Pons (tissue), 1 donor: ENCODE results near the gene TFDP1.
A peak's percentile ranks its signal among the peaks of the same experiment; 100 is the strongest.

Experiments
- DNase-seq: peaks from one replicate; pipeline ENCODE4 v3.0.0-alpha.2; 2016; ENCODE audit warnings: low spot score

Gene TFDP1

DNA sequence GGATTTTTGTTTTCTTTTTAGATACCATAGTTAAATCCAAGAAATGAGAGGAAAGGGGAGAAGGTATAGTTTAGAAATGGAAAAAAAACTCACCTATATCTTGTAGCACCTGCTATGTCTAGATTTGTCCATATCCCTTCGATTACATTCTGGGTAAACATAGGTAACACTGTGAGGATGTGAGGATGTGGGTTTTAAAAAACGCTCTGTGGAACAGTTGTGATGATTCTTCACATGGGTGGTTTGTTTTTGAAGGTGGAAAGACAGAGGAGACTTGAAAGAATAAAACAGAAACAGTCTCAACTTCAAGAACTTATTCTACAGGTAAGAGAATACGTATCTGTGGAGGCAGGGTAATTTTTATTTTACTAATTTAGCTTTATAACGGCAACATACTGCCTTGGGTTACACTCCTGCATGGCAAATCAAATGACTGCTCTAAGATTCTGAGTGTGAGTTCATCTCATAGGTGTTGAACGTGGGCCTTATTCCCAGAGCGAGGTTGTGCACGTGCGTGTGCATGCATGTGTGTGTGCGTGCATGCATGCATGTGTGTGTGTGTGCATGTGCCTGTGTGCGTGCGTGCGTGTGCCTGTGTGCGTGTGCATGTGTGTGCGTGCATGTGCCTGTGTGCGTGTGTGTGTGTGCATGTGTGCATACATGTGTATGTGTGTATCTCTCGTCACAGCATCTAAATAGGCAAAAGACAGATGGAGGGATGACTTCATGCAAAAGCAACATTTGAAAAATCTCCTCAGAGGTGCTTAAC, 49.9 kb downstream of the TFDP1 start:
- no peak for DNase-seq

DNA sequence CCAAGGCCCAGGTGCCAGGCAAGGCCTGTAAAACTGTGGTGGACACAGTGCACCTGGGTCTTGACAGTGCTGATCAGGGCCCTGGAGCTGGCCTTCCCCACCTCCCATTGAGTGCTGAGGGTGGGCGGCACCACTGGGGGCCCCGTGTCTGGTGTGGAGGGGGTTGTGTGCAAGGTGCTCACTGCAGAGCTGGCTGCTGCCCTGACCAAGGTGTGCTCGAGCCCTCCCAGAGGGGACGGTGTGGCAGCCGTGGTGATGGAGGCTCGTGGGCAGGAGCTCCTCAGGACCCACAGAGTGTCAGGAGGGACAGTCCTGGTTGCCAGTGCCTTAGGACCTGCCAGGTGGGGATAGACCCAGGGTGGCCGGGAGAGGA, 50.5 kb downstream of the TFDP1 start:
- no peak for DNase-seq

DNA sequence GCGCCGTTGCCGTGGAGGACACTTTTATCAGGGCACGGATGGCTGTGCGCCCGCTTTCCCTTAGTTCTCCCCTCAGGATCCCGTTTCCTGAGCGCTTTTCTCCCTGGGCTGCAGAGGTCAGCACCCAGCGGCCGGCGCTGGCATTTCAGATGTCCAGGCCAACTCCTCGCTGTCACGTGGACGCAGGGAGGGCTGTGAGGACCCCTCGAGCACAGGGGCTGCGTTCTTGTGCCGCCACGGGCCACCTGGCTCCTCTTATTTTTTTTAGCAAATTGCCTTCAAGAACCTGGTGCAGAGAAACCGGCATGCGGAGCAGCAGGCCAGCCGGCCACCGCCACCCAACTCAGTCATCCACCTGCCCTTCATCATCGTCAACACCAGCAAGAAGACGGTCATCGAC, 51.2 kb downstream of the TFDP1 start:
- no peak for DNase-seq

DNA sequence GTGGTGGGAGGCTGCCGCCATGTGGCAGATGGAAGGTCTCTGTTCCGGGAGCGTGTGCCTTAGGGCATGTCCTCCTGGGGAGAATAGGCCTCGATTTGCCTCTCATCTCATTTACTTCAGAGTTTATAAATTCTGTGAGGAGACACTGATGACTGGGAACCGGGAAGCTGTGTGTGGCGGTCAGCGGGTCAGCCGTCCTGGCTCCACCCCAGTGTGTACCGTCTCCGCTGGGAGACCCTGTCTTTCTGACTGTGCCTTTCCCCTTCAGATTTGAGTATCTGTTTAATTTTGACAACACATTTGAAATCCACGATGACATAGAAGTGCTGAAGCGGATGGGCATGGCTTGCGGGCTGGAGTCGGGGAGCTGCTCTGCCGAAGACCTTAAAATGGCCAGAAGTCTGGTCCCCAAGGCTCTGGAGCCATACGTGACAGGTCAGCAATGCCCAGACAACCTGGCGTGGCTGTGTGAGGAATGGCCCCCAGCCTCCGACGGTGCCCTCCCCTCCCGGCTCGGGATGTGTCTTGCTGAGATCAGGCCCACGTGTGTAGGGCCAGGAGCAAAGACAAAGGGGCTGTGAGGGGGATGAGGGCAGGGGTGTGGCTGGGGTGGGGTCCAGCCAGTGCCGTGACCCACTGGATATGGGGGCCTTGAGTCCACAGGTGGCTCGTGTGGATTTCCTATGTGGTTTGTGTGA, 51.9 kb downstream of the TFDP1 start:
- DNase-seq = no peak

DNA sequence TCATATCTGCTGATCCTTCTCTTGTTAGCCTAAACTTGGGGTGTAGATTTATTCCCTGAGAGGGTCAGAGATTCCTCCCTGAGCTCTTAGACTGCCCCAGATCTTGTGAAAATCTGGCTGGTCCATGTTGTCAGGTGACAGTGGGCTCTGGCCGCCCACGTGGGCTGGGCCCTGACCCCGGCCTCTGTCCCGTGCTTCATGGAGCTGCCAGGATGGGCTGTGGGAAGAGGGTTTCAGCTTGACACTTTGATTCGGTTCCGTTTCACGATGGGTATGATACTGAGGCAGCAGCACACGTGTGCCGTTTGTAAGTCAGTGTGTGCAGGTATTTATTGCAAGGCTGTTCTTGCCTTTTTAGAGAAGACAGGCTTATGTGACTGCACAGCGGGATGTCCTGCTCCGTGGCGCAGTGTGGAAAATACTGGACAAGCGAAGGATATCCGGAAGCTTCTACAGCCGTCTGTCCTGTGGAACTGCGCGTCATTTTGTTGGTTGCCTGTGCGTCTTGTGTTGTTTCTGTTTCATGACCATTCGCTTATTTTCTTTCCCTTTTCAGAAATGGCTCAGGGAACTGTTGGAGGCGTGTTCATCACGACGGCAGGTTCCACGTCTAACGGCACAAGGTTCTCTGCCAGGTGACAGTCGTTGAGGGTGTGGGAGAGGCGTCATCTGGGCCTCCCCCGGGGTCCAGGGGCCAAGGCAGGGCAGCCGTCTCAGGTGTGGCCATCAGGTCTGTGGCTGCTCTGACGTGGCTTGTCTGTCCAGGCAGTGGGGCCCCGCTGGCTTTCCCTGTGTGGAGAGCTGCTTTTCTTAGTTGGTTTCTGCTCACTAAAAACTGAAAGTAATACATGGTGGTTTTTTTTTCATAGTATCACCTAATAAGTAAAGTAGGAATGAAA, 53.0 kb downstream of the TFDP1 start:
- no peak for DNase-seq

DNA sequence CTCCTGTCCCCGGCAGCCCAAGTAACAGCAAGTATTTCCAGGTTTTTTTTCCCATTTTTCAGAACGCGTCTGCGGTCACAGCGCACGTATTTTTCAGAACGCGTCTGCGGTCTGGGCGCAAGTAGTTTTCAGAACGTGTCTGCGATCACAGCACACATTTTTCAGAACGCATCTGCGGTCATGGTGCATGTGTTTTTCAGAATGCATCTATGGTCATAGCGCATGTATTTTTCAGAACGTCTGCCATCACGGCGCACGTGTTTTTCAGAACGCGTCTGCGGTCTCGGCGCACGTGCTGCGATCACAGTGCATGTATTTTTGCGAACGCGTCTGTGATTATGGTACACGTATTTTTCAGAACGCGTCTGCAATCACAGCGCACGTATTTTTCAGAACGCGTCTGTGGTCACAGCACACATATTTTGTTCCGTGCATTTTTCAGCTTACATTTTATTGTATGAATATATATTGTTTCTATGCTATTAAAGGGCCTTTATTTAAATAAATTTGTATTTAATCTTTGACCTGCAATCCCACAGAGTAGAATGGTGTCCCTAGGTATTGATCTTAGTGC, 53.7 kb downstream of the TFDP1 start:
- DNase-seq = no peak

DNA sequence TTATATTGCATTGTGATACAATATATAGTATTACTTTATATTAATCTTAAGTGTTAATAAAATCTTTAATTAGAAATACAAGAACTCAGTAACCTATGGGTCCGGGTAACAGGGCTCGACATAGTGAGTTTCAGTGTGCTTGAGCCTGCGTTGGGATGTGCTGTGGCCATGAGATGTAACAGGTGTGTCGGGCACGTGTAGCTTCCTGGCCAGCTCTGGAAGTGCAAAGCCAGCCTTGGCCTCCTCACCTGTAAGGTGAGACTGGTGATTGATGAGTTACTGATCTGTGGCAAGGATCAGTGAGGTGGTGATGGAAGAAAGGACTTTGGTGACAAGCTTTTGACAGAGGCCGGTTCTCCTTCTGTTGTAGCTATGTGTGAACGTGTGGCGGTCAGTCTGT, 54.3 kb downstream of the TFDP1 start:
- no peak for DNase-seq

DNA sequence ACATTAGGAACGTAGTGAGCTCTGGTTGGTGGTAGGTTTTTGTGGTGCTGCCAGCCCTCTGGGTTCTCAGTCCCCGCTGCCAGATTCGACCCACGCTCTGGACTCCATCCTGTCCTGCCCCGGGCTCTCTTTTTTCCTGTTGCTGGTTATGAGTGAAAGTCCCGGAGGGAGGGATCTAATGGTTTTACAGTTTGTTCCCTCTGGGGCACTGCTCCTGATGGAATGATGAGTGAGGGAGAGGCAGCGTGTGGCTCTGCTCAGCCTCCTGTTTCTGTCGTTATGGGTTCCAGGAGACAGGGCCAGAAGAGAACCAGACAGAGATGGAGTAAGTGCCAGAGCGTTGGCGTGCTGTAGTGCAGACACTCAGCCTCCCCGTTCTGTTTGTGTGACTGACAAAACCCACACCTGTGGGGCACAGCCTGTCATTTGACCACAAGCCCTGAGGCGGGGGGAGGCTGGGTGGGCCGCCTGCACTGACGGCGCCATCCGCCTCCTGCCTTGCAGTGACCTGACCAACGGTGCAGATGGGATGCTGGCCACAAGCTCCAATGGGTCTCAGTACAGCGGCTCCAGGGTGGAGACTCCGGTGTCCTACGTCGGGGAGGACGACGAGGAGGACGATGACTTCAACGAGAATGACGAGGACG, 55.2 kb downstream of the TFDP1 start:
- DNase-seq = no peak

DNA sequence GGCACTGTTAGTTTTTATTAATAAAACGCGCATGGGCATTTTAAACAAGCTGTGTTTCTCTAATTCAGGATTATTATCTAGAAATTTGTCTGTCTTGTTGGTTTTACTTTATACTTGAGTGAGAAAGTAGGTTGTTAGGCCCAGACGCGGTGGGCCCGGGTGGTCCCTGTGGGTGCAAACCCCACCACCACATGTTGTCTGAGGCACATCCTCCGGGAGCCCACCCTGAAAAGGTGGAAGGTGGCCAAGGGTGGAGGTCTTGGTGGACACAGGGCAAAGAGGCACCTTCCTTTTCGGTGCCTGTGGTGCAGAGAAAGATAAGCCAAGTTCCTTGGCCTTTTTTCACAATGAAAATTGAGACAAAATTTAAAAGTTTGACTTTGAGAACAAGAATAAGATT, 56.9 kb downstream of the TFDP1 start:
- DNase-seq = no peak

DNA sequence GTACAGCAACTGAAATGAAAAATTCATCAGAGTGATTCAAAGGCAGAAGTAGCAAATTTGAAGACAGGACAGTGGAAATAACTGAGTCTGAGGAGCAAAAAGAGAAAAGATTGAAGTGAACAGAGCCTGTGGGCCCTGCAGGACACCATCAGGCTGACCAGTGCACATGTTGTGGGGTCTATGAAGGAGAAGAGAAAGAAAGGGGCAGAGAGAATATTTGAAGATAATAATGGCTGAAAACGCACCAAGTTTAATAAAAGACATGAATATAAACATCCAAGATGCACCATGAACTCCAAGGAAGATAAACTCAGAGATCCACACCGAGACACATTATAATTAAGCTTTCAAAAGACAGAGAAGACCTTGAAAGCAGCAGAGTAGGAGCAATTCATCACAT, 58.0 kb downstream of the TFDP1 start:
- no peak for DNase-seq

DNA sequence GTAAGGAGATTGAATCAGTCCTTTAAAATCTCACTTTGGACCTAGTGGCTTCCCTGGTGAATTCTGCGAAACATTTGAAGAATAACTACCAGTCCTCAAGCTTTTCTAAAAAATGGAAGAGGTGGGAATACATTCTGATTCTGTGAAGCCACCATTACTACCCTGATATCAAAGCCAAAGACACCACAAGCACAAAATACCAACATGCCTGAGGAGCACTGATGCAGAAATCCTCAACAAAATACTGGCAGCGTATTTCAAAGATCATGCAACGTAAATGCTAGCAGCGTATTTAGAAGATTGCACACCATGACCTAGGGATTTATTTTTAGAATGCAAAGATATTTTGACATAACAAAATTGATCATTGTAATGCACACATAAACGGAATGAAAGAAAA, 59.0 kb downstream of the TFDP1 start:
- no peak for DNase-seq

DNA sequence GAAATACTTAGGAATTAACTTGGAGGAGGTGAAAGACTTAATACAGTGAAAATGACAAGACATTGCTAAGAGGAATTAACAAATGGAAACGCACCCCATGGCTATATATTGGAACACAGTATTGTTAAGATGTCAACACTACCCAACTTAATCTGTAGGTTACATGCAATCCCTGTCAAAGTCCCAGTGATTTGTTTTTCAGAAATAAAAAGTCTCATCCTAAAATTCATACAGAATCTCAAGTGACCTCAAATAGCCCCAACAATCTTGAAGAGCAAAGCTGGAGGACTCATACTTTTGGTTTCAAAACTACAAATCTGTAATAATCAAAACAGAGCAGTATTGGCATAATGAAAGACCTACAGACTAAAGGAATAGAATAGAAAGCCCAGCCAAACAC, 60.2 kb downstream of the TFDP1 start:
- no peak for DNase-seq

DNA sequence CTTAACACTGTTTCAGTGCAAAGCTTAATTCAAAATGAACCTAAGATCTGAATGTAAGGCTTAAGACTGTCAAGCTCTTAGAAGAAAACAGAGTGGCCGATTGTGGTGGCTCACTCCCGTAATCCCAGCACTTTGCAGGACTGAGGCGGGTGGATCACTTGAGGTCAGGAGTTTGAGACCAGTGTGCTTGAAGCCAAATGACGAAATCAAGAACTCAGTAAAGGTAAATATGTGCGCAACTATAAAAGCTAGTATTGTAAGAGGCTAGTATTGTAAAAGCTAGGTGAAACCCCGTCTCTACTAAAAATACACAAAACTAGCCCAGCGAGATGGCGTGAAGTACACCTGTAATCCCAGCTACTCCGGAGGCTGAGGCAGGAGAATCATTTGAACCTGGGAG, 60.8 kb downstream of the TFDP1 start:
- no peak for DNase-seq

DNA sequence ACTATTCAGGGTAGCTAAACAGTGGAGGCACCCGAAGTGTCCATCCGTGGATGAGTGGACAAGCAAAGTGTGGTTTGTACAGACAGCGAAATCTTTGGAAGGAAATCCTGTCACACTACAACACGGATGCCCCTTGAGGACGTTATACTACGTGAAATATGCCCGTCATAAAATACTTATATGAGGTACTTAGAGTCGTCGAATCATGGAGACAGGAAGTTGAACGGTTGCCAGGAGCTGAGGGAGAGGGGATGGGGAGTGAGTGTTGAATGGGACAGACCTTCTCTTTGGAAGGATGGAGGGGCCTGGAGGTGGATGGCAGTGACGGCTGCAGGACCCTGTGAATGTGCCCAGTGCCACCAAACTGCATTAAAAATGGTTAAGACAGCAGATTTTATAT, 61.8 kb downstream of the TFDP1 start:
- no peak for DNase-seq

DNA sequence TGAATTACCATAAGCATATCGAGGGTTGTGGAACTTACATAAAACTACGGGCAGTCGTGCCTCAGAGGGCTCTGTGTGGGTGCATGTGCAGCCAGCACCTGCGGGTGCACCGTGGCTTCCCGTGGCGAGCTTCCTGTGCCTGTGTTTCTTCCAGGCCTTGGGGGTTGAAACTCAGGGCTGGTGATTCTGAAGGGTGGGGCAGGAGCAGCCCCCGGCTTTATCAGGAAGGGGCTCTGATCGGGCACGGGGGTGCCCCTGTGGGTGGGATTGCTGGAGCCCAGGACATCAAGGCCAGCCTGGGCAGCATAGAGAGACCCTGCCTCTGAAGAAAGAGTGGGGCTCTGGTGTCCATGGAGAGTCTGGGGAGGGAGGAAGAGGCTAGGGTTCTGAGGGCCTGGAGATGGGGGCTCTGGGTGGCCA, 62.4 kb downstream of the TFDP1 start:
- no peak for DNase-seq

DNA sequence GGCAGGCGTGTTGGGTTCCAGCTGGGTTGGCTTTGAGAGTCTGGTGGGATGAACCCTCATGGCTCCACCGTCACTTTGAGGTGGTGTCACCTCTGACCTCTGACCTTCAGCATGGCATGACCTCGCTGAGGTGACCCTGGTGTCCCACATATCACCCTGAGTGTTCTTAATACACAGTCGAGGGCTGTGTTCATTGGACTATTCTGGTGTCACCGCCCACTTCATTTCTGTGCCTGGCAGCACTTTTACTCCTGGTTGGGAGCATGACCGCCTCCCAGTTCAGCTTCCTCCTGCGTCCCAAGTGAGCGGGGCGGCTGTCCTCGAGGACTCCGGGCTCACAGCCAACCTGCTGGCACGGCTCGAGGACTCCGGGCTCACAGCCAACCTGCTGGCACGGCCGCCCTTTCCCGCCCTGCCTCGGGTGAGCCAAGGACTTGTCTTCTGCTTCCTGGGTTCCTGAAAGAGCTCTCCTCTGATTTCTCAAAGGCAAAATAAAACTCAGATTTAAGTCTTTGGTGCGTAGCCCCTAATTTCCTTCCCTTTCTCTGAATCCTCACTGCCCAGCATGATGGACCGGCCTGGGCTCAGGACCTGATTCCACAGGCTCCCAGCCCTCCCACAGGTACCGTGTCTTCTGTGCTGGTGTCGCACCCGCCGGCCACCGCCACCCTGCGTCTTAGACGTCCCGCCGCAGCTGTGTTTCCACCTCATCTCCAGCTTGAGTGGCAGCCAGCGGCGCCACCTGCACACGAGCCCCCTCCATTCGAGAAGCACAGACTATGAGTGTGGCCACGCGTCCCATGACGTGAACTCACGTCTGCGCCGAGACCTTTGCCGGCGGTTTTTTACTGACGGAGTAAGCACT, 63.0 kb downstream of the TFDP1 start:
- DNase-seq = peak; percentile 92

DNA sequence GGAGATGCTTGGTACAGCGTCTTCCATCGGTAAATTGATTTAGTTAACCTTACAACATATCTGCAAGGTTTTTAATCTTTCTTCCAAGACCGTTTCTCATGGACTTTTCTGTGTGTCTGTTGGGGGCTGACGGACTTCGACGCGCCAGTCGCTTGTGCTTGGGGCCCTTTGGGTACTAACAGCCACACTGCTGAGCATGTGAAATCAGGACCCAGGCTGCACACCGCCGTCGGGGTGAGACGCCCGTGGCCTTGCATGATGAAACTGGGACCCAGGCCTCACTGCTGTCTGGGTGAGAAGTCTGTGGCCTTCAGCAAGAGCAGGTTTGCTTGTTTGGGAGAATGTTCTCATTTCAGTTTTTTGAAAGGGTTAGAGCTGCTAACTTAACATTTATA, 63.7 kb downstream of the TFDP1 start:
- DNase-seq = no peak

DNA sequence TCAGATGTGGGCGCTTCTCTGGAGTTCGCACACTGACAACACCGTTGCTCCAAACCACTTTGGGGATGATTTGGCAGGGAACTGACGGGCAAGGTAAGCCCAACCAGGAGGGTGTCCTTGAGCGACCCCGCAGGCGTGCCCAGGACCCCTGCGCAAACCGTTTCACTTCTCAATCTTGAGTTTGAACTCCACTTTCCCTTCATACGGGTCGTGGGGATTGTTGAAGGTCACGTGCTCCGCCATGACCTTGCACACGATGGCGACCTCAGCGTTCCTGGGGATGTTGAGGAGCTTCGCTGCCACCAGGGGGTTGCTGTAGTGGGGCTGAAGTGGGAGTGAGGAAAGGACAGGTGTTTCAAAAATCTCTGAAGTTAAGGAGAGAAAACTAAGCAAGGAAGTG, 64.7 kb downstream of the TFDP1 start:
- no peak for DNase-seq

DNA sequence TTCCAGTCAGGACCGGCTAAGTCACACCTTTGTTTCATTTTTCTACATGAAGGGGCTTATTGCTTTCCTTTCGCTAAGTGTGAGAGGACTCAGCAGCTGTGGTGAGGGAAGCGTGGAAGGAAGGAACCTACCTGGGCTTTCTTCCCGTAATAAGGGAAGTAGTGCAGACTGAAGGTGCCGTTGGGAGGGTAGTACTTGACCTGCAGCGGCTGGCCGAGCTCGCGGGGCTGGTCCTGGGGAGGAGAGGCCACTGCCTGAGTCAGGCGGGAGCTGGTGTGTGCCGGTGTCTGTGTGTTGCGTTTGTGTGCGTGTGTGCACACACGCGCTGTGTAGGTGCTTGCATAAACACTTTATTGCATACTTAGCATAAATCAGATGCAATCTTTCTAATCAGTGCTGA, 65.7 kb downstream of the TFDP1 start:
- no peak for DNase-seq

DNA sequence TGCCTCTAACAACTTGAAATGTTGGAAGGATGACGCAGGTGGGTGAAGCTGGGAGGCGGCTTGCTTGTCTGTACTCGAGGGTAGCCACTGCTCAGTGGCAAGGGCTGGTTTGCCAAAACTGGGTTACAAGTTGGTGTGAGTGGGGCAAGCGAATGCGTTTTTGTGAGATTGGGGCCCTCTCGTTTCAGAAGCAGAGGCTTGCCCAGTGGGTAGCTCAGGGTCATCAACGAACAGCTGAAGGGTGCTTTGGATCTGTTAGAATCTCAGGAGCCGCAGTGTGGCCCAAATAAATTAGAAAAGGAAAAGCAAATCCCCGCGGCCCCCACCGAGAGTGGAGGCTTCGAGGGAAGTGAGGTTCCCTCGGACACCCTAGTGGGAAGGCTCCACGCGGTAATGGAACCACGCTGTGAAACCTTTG, 66.2 kb downstream of the TFDP1 start:
- no peak for DNase-seq
